GM12892 (cell line): Measurements from ENCODE around the gene SYNPO.

Source experiments
- POLR2A ChIP-seq: IDR thresholded peaks from 2 replicates; pipeline ENCODE4 v1.6.1; 2011; ENCODE audit warnings: low read depth, low read length, control low read depth
- POLR2AphosphoS5 ChIP-seq: IDR thresholded peaks from 2 replicates; pipeline ENCODE4 v1.6.1; 2011; ENCODE audit warnings: low read depth, low read length, control low read depth
- TAF1 ChIP-seq: IDR thresholded peaks from 2 replicates; pipeline ENCODE4 v1.6.1; 2011; ENCODE audit warnings: low read depth, mild to moderate bottlenecking, control low read depth, low read length, borderline replicate concordance

- TF ChIP-seq POLR2AphosphoS5 (no peak), POLR2A (no peak), TAF1 (no peak)
Measured at GRCh38 chr5:150692276-150692675, 51.8 kb downstream of the SYNPO start.
